NCI-H82 treated with DMSO at 0.1 percent for 48 hours (cell line): ENCODE measurements around the gene TMEM187.
A peak's percentile ranks its signal among the peaks of the same experiment; 100 is the strongest.
"Not testable (repeated sequence)": the region's sequence is repeated elsewhere in the genome, so short reads cannot be mapped to it uniquely, and the experiment has no call there.

Experiments
- DNase-seq: peaks from one replicate; lab custom pipeline; 2025; ENCODE audit not compliant: unreplicated experiment; lab: John Stamatoyannopoulos, UW

Gene TMEM187

DNA sequence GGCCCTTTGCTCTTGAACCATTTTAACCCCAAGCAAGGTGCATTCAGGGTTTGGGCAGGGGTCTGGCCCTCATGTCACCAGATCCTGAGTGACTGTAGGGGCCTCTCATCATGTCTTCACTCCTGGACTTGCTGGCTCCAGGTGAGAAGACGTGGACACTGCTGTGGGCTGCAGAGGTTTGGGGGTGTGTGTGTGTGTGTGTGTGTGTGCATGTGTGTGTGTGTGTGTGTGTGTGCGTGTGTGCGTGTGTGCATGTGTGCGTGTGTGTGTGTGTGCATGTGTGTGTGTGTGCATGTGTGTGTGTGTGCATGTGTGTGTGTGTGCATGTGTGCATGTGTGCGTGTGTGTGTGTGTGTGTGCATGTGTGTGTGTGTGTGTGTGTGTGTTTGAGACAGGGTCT lies 21.8 kb downstream of the TMEM187 start:
- not testable (repeated sequence) for DNase-seq

DNA sequence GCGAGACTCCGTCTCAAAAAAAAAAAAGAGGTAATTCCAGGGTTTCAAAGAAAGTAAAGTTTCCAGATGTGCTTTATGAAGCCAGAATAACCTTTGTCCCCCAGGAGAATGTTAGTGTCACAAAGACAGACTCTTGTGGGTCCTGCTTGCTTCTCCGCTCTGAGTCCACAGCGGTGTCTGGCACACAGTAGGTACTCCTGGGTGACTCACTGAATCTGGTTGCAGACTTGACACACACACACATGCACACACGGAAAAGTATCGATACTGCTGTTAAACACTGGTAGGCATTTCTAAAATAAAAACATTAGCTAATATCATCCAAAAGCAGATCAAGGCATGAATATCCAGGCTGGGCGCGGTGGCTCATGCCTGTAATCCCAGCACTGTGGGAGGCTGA lies 22.9 kb downstream of the TMEM187 start:
- DNase-seq: no peak

DNA sequence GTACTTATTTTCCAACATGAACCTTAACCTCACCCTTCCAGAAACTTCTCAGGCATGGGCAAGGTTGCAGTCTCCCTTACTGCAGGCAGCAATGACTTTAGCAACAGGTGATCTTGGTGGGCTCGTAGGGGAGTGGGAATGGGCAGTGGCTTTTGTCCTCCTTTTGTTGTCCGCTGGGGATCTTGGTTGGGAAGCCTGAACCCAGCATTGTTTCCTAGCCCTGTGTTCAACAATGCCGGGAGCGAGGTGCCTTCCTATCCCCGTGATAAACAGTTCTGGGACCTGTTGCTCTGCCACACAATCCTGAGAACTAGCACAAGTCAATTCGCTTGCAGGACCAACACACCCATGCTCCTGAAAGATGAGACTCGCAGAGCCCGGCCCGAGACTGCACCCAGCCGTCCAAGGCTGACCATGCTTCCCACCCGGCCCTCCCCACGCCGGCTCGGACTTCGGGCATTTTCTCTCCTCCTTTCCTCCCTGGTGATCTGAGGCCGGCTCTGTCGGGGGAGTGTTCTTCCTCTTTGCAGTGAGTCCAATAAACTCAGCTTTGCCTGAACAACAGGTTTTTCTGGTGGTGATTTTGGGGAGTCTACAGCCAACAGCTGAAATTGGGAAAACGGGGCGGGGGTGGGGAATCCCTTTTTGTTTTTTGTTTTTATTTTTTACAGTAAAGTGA lies 26.9 kb downstream of the TMEM187 start:
- no peak for DNase-seq

DNA sequence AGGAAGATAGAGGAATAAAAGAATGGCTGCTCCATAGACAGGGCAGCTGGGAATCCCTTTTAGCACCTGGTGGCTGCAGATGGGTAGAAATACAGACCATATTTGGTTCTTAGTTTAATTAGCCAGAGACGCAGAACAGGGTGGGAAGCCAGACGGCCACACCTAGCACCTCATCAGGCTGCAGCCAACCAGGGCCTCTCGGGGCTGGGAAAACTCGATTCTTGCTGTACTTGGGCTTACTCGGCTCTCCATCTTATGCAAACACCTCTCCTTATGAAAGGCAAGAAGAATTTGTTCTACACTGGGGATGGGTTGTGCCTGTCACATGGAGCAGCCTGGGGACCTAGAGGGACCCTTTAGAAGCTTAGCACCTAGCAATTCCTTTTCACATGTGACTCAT lies 27.5 kb downstream of the TMEM187 start:
- DNase-seq: no peak

GRCh38 chrX:154002215-154002719 lies 29.7 kb downstream of the TMEM187 start:
- no peak for DNase-seq

DNA sequence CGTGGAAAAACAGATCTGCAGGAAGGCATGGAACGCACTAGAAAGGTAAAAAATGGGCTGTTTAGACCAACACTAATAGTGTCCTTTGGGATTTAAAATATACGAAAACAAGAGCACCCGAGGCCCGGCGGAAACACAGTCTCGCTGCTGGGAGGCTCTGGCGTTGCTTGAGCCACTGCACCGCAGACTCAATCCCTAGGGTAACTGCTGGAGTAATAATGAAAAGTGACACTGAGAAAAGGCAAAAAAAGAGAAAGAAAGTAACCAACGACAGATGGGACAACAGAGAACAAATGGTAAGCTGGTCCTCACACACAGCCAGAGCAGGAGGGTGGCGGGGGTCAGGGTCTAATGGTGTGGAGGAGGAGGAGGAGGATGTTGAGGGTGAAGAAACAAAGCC lies 31.8 kb downstream of the TMEM187 start:
- DNase-seq: no peak

DNA sequence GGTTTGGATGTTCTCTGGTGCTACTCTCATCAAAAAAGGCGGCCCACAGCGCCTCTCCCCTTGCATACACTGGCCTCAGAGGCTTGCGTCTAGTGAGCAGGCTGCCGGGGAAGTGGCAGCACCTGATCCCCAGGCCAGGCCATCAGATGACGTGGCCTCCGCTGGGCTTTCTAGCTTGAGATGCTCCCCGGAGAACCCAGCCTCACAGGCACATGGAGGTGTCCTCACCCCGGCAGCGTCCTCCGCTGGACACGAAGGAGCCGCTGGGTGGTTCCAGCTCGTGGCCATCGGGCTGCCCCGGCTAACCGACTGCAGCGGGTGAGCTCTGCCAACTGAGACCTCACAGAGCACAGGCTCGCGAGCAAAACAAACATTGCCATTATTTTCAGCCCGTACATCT lies 34.4 kb downstream of the TMEM187 start:
- no peak for DNase-seq

DNA sequence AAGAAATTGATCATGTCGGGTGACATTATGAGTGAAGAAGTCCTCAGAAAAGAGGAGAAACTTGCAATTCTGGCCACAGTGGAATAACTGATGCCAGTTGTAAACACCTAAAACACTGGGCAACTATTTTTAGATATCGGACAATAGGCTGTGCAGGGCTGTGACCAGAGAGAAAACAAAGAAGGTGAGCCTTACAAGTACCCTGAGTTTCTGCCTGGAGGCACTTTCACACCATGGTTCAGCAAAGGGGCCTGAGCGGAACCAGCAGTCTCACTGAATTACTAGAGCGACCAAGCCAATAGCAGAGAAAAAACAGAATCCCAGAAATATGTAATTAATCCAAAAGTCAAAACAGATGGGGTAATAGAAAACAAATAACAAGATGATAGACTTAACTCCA lies 36.0 kb downstream of the TMEM187 start:
- DNase-seq: no peak

DNA sequence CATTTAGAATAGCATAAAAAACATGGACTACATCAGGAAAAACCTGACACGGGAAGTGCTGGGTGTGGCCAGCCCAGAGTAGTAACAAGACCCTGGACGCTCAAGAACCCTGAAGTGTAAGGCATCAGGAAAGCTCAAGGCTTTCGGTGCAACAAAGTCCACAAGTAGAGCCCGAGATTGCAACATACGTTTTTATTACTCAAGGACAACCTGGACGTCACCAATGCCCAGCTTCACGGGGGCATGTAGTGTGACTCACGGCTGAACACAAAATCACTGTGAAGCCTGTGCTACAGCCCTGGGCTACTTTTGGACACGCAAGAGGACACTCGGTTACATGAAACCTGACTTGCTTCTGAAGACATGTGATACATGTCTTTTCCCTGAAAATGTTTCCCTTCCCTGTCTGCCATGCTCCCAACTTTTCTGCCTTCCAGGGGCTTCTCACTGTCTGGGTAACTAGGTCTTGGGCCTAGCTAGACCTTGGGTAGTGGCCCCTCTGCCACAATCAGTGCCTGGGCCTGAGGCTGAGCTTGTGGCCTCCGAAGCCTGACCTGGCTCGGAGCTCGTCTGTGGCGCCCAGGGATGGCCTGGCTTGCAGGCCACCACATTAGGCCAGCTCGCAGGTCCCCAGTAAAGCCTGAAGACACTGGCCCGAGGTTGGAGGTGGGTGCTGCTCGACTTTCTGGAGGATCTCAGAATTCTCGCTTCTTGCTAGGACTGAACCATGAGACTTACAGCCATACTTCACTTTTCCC lies 38.0 kb downstream of the TMEM187 start:
- DNase-seq: no peak

DNA sequence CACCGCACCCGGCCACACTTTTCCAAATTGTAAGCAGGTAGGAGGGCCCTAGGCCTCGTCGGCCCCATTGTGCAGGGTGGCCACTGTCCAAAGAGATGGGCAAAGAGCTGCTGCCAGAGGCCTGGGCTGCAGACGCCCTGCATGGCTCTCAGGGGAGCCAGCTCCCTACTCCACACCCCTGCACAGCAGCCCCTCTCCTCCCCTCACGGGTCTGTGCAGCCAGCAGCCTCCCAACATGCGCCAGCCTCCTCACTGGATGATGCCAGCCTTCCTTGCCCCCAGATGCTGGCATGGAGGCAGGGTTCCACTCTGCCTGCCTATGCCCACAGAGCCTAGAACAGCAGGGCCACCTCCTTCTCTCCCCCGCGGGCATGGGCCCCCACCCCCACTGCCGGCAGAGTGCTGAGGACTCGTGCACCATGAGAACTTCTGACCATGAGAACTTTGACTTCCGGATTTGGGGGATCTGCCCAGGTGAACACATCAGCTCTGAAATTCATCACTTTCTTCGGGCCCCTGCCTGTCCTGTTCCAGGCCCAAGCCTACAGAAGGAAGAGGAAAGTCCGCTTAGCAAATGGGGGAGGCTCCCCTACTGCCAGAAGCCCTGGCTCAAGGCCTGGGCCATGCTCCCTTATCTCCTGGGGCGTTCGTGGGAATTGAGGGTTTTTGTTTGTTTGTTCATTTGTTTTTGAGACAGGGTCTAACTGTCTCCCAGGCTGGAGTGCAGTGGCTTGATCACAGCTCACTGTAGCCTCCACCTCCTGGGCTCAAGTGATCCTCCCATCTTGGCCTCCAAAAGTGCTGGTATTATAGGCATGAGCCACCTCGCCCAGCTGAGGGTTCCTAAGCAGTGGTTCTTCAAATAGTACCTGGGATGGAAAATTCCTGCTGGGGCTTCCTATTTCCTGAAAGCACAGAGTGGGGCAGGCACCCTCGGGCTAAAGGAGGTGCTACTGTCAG lies 39.1 kb downstream of the TMEM187 start:
- DNase-seq: no peak

DNA sequence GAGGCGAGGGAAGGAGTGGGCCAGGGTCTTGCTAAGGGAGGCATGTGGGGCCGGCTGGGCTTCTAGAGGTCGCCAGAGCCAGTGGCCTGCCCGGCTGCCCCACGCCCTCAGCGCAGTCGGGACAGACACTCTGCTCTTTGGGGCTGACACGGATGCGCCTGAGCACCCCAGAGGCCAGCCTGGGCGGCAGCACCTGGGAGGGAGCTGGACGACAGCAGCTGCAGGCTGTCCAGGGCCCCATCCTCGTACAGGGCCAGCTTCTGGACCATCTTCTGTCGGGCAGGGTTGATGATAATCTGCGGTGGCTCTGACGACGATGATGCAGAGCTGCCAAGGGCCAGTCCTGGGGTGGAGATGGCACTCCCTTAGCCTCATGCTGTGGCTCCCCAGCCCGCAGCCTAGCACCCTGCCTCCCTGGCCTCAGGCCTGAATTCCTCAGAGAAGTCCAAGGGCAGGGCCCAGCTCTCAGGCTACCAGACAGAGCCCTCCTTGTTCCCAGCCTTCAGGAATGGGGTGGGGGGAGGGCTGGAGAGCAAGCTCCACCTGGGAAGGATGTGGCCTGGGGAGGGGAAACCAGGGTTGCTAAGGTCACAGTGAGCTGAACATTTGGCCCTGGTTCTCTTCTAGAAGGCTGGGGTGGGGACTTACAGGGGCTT lies 39.9 kb downstream of the TMEM187 start:
- no peak for DNase-seq

- no peak for DNase-seq
These were observed 40.5 kb downstream of the TMEM187 start for GRCh38 chrX:154013001-154013421.

GRCh38 chrX:154013614-154014360 lies 41.2 kb downstream of the TMEM187 start:
- DNase-seq: peak; percentile 8

DNA sequence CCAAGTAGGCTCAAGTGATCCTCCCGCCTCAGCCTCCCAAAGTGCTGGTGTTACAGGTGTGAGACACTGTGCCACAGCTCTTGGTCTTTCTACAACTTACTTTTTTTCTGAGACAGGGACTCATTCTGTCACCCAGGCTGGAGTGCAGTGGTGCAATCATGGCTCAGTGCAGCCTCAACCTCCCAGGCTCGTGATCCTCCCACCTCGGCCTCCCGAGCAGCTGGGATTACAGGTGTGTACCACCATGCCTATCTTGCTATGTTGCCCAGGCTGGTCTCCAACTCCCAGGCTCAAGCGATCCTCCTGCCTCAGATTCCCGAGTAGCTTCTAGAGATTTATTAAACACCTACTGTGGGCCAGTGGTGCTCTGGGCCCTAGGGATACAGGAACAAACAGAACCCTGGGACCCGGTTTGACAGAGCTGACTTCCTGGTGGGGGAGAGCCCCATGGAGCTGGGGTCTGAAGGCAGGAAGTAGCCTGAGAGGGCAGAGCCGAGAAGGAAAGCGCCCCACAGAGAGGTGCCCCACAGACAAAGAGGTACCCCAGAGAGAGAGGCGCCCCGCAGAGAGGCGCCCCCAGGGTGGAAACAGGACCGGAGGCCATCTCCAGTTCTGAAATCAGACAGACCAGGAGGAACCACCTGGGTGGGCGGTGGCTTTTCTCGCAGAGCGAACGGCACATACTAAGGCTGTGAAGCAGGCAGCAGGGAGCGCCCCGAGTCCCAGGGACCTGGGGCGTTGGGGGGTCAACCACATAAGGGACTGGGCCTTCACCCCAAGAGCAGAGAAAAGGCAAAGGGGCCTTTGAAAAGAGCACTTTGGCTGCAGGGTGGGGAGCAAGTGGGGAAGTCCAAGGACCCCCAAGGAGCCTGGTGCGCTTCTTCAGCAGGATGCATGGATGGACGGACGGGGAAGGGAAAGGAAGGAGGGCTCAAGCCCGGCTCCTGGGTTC lies 42.2 kb downstream of the TMEM187 start:
- DNase-seq: no peak

DNA sequence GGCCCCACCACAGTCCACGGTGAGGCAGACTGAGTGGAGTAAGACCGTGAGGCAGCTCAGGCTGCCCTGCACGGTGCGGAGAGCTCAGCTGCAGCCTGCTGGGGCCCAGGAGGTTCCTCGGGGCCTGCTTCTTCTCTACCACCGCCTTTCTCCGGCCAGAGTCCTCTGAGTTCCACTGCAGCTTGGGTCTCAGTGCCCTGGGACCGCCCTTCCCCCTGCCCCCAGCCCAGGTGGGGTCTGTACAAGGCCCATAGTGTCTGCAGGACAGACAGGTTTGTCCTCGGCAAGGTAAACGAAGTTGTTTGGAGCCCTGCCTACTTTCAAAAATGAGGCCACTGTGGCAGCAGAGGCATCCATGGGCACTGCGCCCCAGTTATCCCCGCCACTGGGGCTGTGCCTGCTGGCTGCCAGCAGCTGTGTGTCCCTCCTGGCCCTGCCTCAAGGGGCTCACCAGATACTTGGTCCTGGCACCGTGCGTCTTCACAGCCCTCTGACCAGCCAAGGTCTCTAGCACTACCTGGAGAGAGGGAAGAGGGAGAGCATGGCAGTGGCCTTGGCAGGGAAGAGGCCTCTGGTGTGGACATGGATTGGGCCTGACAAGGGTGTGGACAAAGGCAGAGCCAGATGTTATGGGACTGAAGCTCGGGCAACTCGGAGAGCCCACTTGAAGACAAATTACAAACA lies 43.2 kb downstream of the TMEM187 start:
- no peak for DNase-seq

- no peak for DNase-seq
These were observed 44.0 kb downstream of the TMEM187 start for GRCh38 chrX:154016366-154017076.

DNA sequence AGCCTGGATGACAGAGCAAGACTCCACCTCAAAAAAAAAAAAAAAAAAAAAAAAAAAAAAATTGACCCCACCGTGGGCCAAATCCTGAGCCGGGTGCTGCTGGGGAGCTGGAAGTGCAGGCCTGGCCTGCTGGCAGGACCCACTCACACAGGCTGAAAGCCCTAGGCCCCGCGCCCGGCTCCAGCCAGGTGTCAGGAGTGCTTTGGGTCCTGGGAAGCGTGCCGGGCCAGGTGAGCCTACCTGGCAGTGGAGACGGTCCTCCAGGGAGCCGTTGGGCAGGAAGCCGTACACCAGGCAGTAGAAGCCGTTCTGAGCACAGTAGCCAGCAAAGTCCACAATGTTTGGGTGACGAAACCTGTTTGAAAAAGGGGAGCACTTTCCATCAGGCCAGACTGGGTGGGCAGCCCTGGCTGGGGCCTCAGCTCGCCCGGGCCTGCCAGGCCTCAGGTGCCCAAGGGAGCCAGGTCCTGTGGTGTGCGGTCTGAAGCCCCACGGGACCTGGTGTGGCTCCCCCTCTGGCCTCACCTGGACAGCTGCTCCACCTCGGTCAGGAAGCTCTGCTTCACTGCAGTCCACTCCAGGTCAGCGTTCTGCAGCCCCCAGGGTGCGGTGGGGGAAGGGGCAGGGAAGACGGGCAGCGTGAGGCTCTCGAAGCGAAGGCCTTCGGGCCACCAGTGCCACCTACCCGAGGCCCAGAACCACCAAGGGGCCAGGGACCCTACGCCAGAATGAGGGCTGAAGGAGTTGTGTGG lies 45.4 kb downstream of the TMEM187 start:
- no peak for DNase-seq
